Neural cell (in vitro differentiated cells): ENCODE measurements around the gene ACTG2. TPM values are rescaled to one million over a fixed set of nuclear protein-coding genes. Genes with fewer than 3 reads are reported as not detected.
"Not testable (repeated sequence)": the region's sequence is repeated elsewhere in the genome, so short reads cannot be mapped to it uniquely, and the experiment has no call there.

Experiments used
- H2AFZ ChIP-seq: fragments of 200-600, 300-800 bp; sonication (generic), shearing (Covaris generic); 2 replicates; pipeline ENCODE4 v1.6.0; 2014; ENCODE audit warnings: low read depth, mild to moderate bottlenecking, antibody characterized with exemption, low read length, moderate library complexity
- H3F3A ChIP-seq: fragments of 200-600 bp; shearing (Covaris generic); 2 replicates; pipeline ENCODE4 v1.6.1; 2016; ENCODE audit warnings: mild to moderate bottlenecking, moderate library complexity, mixed read lengths, antibody characterized with exemption, low read length; ENCODE audit not compliant: insufficient read depth, poor library complexity, severe bottlenecking
- H3K27ac ChIP-seq: fragments of 200-600, 300-800 bp; sonication (generic), shearing (Covaris generic); 2 replicates; pipeline ENCODE4 v1.5.1; 2014; ENCODE audit warnings: mild to moderate bottlenecking, low read length, moderate library complexity
- H3K27me3 ChIP-seq: fragments of 300-800, 200-600 bp; sonication (generic), shearing (Covaris generic); 2 replicates; pipeline ENCODE4 v1.6.0; 2014; ENCODE audit warnings: mild to moderate bottlenecking, low read depth, low read length, moderate library complexity; ENCODE audit not compliant: insufficient read depth
- H3K36me3 ChIP-seq: fragments of 300-800, 200-600 bp; sonication (generic), shearing (Covaris generic); 2 replicates; pipeline ENCODE4 v1.5.1; 2014; ENCODE audit warnings: mild to moderate bottlenecking, antibody characterized with exemption, low read length, moderate library complexity; ENCODE audit not compliant: insufficient read depth
- H3K4me2 ChIP-seq: fragments of 300-800, 200-600 bp; sonication (generic), shearing (Covaris generic); 2 replicates; pipeline ENCODE4 v1.6.0; 2014; ENCODE audit warnings: mild to moderate bottlenecking, low read length
- H3K4me3 ChIP-seq: fragments of 300-800, 200-600 bp; sonication (generic), shearing (Covaris generic); 2 replicates; pipeline ENCODE4 v1.5.1; 2014; ENCODE audit warnings: mild to moderate bottlenecking, low read length, moderate library complexity
- H3K79me2 ChIP-seq: fragments of 200-600 bp; shearing (Covaris generic); replicated peaks from 2 replicates; pipeline ENCODE4 v1.6.0; 2014; ENCODE audit warnings: mild to moderate bottlenecking, low read length, moderate library complexity; ENCODE audit not compliant: insufficient read depth
- H3K9ac ChIP-seq: fragments of 300-800, 200-600 bp; sonication (generic), shearing (Covaris generic); 2 replicates; pipeline ENCODE4 v1.6.1; 2016; ENCODE audit warnings: mild to moderate bottlenecking, low read length, mixed read lengths
- H3K9me2 ChIP-seq: fragments of 200-600 bp; shearing (Covaris generic); 2 replicates; pipeline ENCODE4 v1.6.1; 2016; ENCODE audit warnings: mild to moderate bottlenecking, low read length, mixed read lengths; ENCODE audit not compliant: insufficient read depth
- H3K9me3 ChIP-seq: fragments of 200-600, 300-800 bp; sonication (generic), shearing (Covaris generic); 2 replicates; pipeline ENCODE4 v1.6.1; 2016; ENCODE audit warnings: mild to moderate bottlenecking, mixed run types, low read length, moderate library complexity, mixed read lengths
- H4K20me1 ChIP-seq: fragments of 200-600 bp; shearing (Covaris generic); 2 replicates; pipeline ENCODE4 v1.6.1; 2016; ENCODE audit warnings: mild to moderate bottlenecking, mixed run types; ENCODE audit not compliant: insufficient read depth
- CTCF ChIP-seq: fragments of 450-650 bp; IDR thresholded peaks from 2 replicates; pipeline ENCODE4 v1.5.1; 2014; ENCODE audit warnings: antibody characterized with exemption, mild to moderate bottlenecking, moderate library complexity; ENCODE audit not compliant: poor library complexity, severe bottlenecking
- EP300 ChIP-seq: fragments of 450-650 bp; conservative IDR thresholded peaks from 2 replicates; pipeline ENCODE4 v1.6.1; 2014; ENCODE audit warnings: antibody characterized with exemption, mild to moderate bottlenecking, moderate library complexity; ENCODE audit not compliant: poor library complexity, severe bottlenecking
- EZH2 ChIP-seq: fragments of 200-600, 300-800 bp; shearing (Covaris generic), sonication (generic); IDR thresholded peaks from 2 replicates; pipeline ENCODE4 v1.6.1; 2014; ENCODE audit warnings: antibody characterized with exemption, low read length, borderline replicate concordance, mild to moderate bottlenecking; ENCODE audit not compliant: insufficient read depth, poor library complexity, severe bottlenecking
- MXI1 ChIP-seq: fragments of 450-650 bp; conservative IDR thresholded peaks from 2 replicates; pipeline ENCODE4 v1.6.1; 2014; ENCODE audit warnings: antibody characterized with exemption, mild to moderate bottlenecking; ENCODE audit not compliant: poor library complexity, severe bottlenecking
- POLR2AphosphoS5 ChIP-seq: IDR thresholded peaks from 2 replicates; pipeline ENCODE4 v1.6.1; 2012
- RAD21 ChIP-seq: fragments of 450-650 bp; conservative IDR thresholded peaks from 2 replicates; pipeline ENCODE4 v1.6.1; 2014; ENCODE audit warnings: antibody characterized with exemption, mild to moderate bottlenecking, moderate library complexity
- SMC3 ChIP-seq: fragments of 450-650 bp; conservative IDR thresholded peaks from 2 replicates; pipeline ENCODE4 v1.6.1; 2014; ENCODE audit warnings: antibody characterized with exemption, mild to moderate bottlenecking, moderate library complexity; ENCODE audit not compliant: poor library complexity
- TAF1 ChIP-seq: IDR thresholded peaks from 2 replicates; pipeline ENCODE4 v1.6.1; 2012; ENCODE audit warnings: low read depth
- polyA plus RNA-seq: library from polyadenylated mRNA; depleted of rRNA; stranded (reverse); fragments of >200 nt; gene quantifications from 2 replicates; pipeline ENCODE4 v1.2.3, GENCODE V29; 2014
- TF ChIP-seq, protein P1 (sequence below): IDR thresholded peaks from 2 replicates; pipeline ENCODE4 v1.6.1; 2012; ENCODE audit warnings: borderline replicate concordance

ACTG2 gene
- polyA plus RNA-seq, 1 donor from 2014 or later, result 0.67 TPM

GRCh38 chr2:73940066-73940465 lies 47.3 kb downstream of the ACTG2 start:
- H3K9me3 ChIP-seq, H3K9ac ChIP-seq, H3K27ac ChIP-seq, H3F3A ChIP-seq, H3K27me3 ChIP-seq, H2AFZ ChIP-seq, H3K4me2 ChIP-seq, H3K4me3 ChIP-seq, H3K9me2 ChIP-seq, H4K20me1 ChIP-seq, H3K36me3 ChIP-seq: not testable (repeated sequence)
- H3K79me2 ChIP-seq, result peaks cover 60% of the 10 kb centered on the region

DNA sequence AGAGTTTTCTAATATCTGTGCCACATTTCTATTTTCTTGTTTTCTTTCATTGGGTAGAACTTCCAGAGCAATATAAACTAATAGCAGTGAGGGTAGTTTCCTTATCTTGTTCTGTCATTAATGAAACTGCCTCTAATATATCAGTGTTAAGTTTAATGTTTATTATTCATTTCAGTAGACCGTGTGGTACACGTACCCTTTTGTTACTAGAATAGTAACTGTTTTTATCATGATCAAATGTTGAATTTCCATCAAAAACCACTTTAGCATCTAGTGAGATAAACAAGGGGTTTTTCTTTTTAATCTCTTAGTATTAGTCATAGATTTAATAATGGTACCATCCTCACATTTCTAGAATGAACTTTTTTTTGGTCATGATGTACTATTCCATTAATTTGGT lies 49.9 kb downstream of the ACTG2 start:
- no peaks in the 10 kb centered on the region for H3K9me2 ChIP-seq
- peaks cover 35% of the 10 kb centered on the region for H3K79me2 ChIP-seq
- H3K9me3 ChIP-seq, result no peaks in the 10 kb centered on the region
- no peaks in the 10 kb centered on the region for H4K20me1 ChIP-seq
- H3K9ac ChIP-seq, result no peak overlapping the region
- no peak overlapping the region for H3K4me2 ChIP-seq
- TF ChIP-seq SMC3 (no peak), RAD21 (no peak), TAF1 (no peak), EP300 (no peak), POLR2AphosphoS5 (no peak), EZH2 (no peak), MXI1 (no peak), CTCF (no peak)
- TF ChIP-seq, protein P1, sequence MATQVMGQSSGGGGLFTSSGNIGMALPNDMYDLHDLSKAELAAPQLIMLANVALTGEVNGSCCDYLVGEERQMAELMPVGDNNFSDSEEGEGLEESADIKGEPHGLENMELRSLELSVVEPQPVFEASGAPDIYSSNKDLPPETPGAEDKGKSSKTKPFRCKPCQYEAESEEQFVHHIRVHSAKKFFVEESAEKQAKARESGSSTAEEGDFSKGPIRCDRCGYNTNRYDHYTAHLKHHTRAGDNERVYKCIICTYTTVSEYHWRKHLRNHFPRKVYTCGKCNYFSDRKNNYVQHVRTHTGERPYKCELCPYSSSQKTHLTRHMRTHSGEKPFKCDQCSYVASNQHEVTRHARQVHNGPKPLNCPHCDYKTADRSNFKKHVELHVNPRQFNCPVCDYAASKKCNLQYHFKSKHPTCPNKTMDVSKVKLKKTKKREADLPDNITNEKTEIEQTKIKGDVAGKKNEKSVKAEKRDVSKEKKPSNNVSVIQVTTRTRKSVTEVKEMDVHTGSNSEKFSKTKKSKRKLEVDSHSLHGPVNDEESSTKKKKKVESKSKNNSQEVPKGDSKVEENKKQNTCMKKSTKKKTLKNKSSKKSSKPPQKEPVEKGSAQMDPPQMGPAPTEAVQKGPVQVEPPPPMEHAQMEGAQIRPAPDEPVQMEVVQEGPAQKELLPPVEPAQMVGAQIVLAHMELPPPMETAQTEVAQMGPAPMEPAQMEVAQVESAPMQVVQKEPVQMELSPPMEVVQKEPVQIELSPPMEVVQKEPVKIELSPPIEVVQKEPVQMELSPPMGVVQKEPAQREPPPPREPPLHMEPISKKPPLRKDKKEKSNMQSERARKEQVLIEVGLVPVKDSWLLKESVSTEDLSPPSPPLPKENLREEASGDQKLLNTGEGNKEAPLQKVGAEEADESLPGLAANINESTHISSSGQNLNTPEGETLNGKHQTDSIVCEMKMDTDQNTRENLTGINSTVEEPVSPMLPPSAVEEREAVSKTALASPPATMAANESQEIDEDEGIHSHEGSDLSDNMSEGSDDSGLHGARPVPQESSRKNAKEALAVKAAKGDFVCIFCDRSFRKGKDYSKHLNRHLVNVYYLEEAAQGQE, result no peak
- H2AFZ ChIP-seq, result no peak overlapping the region
- H3K27me3 ChIP-seq, result no peaks in the 10 kb centered on the region
- no peaks in the 10 kb centered on the region for H3F3A ChIP-seq
- H3K4me3 ChIP-seq, result no peak overlapping the region
- no peak overlapping the region for H3K27ac ChIP-seq
- no peaks in the 10 kb centered on the region for H3K36me3 ChIP-seq

GRCh38 chr2:73944714-73945113 lies 51.9 kb downstream of the ACTG2 start:
- H3K79me2 ChIP-seq, result peaks cover 21% of the 10 kb centered on the region
- no peaks in the 10 kb centered on the region for H3K9me2 ChIP-seq
- no peaks in the 10 kb centered on the region for H3K36me3 ChIP-seq
- TF ChIP-seq, protein P1, result no peak
- TF ChIP-seq RAD21 (no peak), TAF1 (no peak), SMC3 (no peak), EZH2 (no peak), POLR2AphosphoS5 (no peak), CTCF (no peak), EP300 (no peak), MXI1 (no peak)
- H3K27me3 ChIP-seq, result no peaks in the 10 kb centered on the region
- H3K27ac ChIP-seq, result no peak overlapping the region
- H2AFZ ChIP-seq, result no peak overlapping the region
- H3F3A ChIP-seq, result no peaks in the 10 kb centered on the region
- no peaks in the 10 kb centered on the region for H3K9me3 ChIP-seq
- no peak overlapping the region for H3K4me2 ChIP-seq
- no peak overlapping the region for H3K4me3 ChIP-seq
- H4K20me1 ChIP-seq, result no peaks in the 10 kb centered on the region
- H3K9ac ChIP-seq, result no peak overlapping the region
